H9 (cell line): Measurements from ENCODE around the gene RERE. TPM values are rescaled to one million over a fixed set of nuclear protein-coding genes. Genes with fewer than 3 reads are reported as not detected.

Experiments
- DNase-seq: peaks from one replicate; pipeline ENCODE4 v3.0.0-alpha.2; 2017
- H2AFZ ChIP-seq: one replicate; pipeline ENCODE4 v1.6.1; 2013; ENCODE audit warnings: mild to moderate bottlenecking, low read length, control low read depth, moderate library complexity
- H2AK5ac ChIP-seq: 2 replicates; pipeline ENCODE4 v1.6.1; 2013; ENCODE audit warnings: low read length, control low read depth, mixed read lengths; ENCODE audit not compliant: insufficient read length
- H2BK120ac ChIP-seq: one replicate; pipeline ENCODE4 v1.6.1; 2013; ENCODE audit warnings: low read depth, mild to moderate bottlenecking, low read length, control low read depth, inconsistent platforms; ENCODE audit not compliant: poor library complexity, severe bottlenecking
- H2BK12ac ChIP-seq: 2 replicates; pipeline ENCODE4 v1.6.1; 2013; ENCODE audit warnings: low read length, control low read depth, mixed read lengths, low read depth; ENCODE audit not compliant: insufficient read length
- H2BK15ac ChIP-seq: 2 replicates; pipeline ENCODE4 v1.6.1; 2013; ENCODE audit warnings: low read depth, low read length, control low read depth
- H2BK20ac ChIP-seq: one replicate; pipeline ENCODE4 v1.6.1; 2013; ENCODE audit warnings: low read depth, mild to moderate bottlenecking, low read length, control low read depth, inconsistent platforms; ENCODE audit not compliant: poor library complexity, severe bottlenecking
- H2BK5ac ChIP-seq: 2 replicates; pipeline ENCODE4 v1.6.1; 2013; ENCODE audit warnings: low read length, control low read depth, mixed read lengths; ENCODE audit not compliant: insufficient read length
- H3K14ac ChIP-seq: 2 replicates; pipeline ENCODE4 v1.6.1; 2013; ENCODE audit warnings: low read length, control low read depth; ENCODE audit not compliant: insufficient read depth
- H3K18ac ChIP-seq: 2 replicates; pipeline ENCODE4 v1.6.1; 2013; ENCODE audit warnings: low read depth, mild to moderate bottlenecking, mixed read lengths, low read length, control low read depth; ENCODE audit not compliant: insufficient read length
- H3K23ac ChIP-seq: 2 replicates; pipeline ENCODE4 v1.6.1; 2013; ENCODE audit warnings: low read length, control low read depth, mixed read lengths, low read depth; ENCODE audit not compliant: insufficient read length
- H3K23me2 ChIP-seq: 2 replicates; pipeline ENCODE4 v1.6.1; 2013; ENCODE audit warnings: low read depth, mild to moderate bottlenecking, mixed read lengths, low read length, control low read depth; ENCODE audit not compliant: insufficient read length, poor library complexity, severe bottlenecking
- H3K27ac ChIP-seq: 2 replicates; pipeline ENCODE4 v1.5.1; 2013; ENCODE audit warnings: low read length, control low read depth, mixed read lengths, low read depth; ENCODE audit not compliant: insufficient read length
- H3K27me3 ChIP-seq: 2 replicates; pipeline ENCODE4 v1.6.1; 2013; ENCODE audit warnings: low read length, control low read depth, inconsistent platforms; ENCODE audit not compliant: insufficient read depth
- H3K4ac ChIP-seq: 2 replicates; pipeline ENCODE4 v1.6.1; 2013; ENCODE audit warnings: low read depth, mild to moderate bottlenecking, control low read depth, inconsistent platforms, low read length, moderate library complexity
- H3K4me1 ChIP-seq: 2 replicates; pipeline ENCODE4 v1.6.1; 2013; ENCODE audit warnings: low read length, control low read depth, inconsistent platforms; ENCODE audit not compliant: insufficient read depth
- H3K4me2 ChIP-seq: 2 replicates; pipeline ENCODE4 v1.6.1; 2013; ENCODE audit warnings: low read length, control low read depth, mixed read lengths; ENCODE audit not compliant: insufficient read length, insufficient read depth
- H3K56ac ChIP-seq: 2 replicates; pipeline ENCODE4 v1.6.1; 2013; ENCODE audit warnings: low read depth, mild to moderate bottlenecking, mixed read lengths, low read length, control low read depth; ENCODE audit not compliant: insufficient read length
- H3K79me1 ChIP-seq: 2 replicates; pipeline ENCODE4 v1.6.1; 2013; ENCODE audit warnings: low read depth, mild to moderate bottlenecking, moderate library complexity, low read length, control low read depth, inconsistent platforms; ENCODE audit not compliant: insufficient read depth, poor library complexity, severe bottlenecking
- H3K79me2 ChIP-seq: 2 replicates; pipeline ENCODE4 v1.6.1; 2013; ENCODE audit warnings: low read length, control low read depth, inconsistent platforms; ENCODE audit not compliant: insufficient read depth
- H3K9ac ChIP-seq: 2 replicates; pipeline ENCODE4 v1.6.1; 2013; ENCODE audit warnings: low read length, control low read depth, mixed read lengths; ENCODE audit not compliant: insufficient read length; ENCODE audit errors: extremely low read depth
- H3K9me3 ChIP-seq: one replicate; pipeline ENCODE4 v1.6.1; 2013; ENCODE audit warnings: low read depth, low read length, inconsistent platforms; ENCODE audit not compliant: control insufficient read depth
- H3T11ph ChIP-seq: one replicate; pipeline ENCODE4 v1.6.1; 2013; ENCODE audit warnings: mild to moderate bottlenecking, low read length, control low read depth, inconsistent platforms
- H4K20me1 ChIP-seq: one replicate; pipeline ENCODE4 v1.6.1; 2013; ENCODE audit not compliant: control insufficient read depth, insufficient read length, insufficient read depth
- H4K5ac ChIP-seq: 2 replicates; pipeline ENCODE4 v1.6.1; 2013; ENCODE audit warnings: low read depth, mild to moderate bottlenecking, mixed read lengths, low read length, control low read depth; ENCODE audit not compliant: insufficient read length
- H4K8ac ChIP-seq: replicated peaks from 2 replicates; pipeline ENCODE4 v1.6.1; 2013; ENCODE audit warnings: low read length, control low read depth, mixed read lengths, low read depth; ENCODE audit not compliant: insufficient read length
- H4K91ac ChIP-seq: 2 replicates; pipeline ENCODE4 v1.6.1; 2013; ENCODE audit warnings: low read depth, mild to moderate bottlenecking, moderate library complexity, mixed read lengths, low read length, control low read depth; ENCODE audit not compliant: insufficient read length
- H3K27ac Mint-ChIP-seq, 3 experiments: 2 replicates in 2 of 3; 3 replicates in 1 of 3; pipeline ENCODE4 v1.8.0; 2020 to 2021; ENCODE audit warnings: mixed read lengths in 3 of 3, mild to moderate bottlenecking in 1 of 3, moderate library complexity in 1 of 3
- H3K27me3 Mint-ChIP-seq: 2 replicates; pipeline ENCODE4 v1.8.0; 2021; ENCODE audit warnings: low read depth, mild to moderate bottlenecking, moderate library complexity, mixed read lengths
- H3K36me3 Mint-ChIP-seq, 3 experiments: 2 replicates in 2 of 3; 3 replicates in 1 of 3; pipeline ENCODE4 v1.8.0; 2020 to 2021; ENCODE audit warnings: low read depth in 3 of 3, mixed read lengths in 3 of 3; ENCODE audit not compliant: insufficient read depth in 1 of 3
- H3K4me1 Mint-ChIP-seq, 2 experiments: 2 replicates each; pipeline ENCODE4 v1.8.0; 2020; ENCODE audit warnings: mixed read lengths in 2 of 2
- H3K4me3 Mint-ChIP-seq, 2 experiments: 2 replicates in 1 of 2; 3 replicates in 1 of 2; pipeline ENCODE4 v1.8.0; 2020 to 2021; ENCODE audit warnings: mild to moderate bottlenecking in 2 of 2, mixed read lengths in 2 of 2, moderate library complexity in 1 of 2
- H3K9me3 Mint-ChIP-seq, 2 experiments: 2 replicates in 1 of 2; 3 replicates in 1 of 2; pipeline ENCODE4 v1.8.0; 2020; ENCODE audit warnings: mild to moderate bottlenecking in 2 of 2, mixed read lengths in 2 of 2, moderate library complexity in 1 of 2
- CTCF ChIP-seq: fragments of 200-600 bp; sonication (generic); conservative IDR thresholded peaks from 3 replicates; pipeline ENCODE4 v1.8.0; 2021; ENCODE audit warnings: antibody characterized with exemption, mild to moderate bottlenecking
- WGBS: extraction: QIAGEN DNeasy Blood & Tissue Kit; methylation state at CpG from one replicate; pipeline ENCODE4 v1.1.7; 2013; ENCODE audit warnings: missing lambda C conversion rate, low lambda C conversion rate, mixed read lengths; ENCODE audit not compliant: insufficient read length; ENCODE audit errors: extremely low coverage; 5-methylcytosine and 5-hydroxymethylcytosine counted together
- total RNA-seq: library from RNA; stranded (reverse); gene quantifications from 2 replicates; pipeline ENCODE4 v1.2.1, GENCODE V29; 2021

RERE gene
- total RNA-seq, 1 experiment from 2014 or later: 103 TPM

GRCh38 chr1:8667869-8668594 is 149.4 kb downstream of the RERE start:
- Mint-ChIP-seq H3K27ac (peak overlapping the region in 1 of 3 experiments; percentile 15; a peak in 1 of 7 replicates), H3K36me3 (no peaks in the 10 kb centered on the region), H3K4me3 (no peak overlapping the region)

More at GRCh38 chr1:8667869-8668594, 149.4 kb downstream of the RERE start:
- Histone ChIP-seq H3K9ac (no peak overlapping the region), H2BK120ac (no peak overlapping the region), H2BK15ac (no peak overlapping the region), H2BK12ac (no peak overlapping the region), H4K5ac (no peak overlapping the region), H3K18ac (no peak overlapping the region), H3K4me1 (peaks cover 15% of the 10 kb centered on the region), H3K9me3 (no peaks in the 10 kb centered on the region), H3K79me2 (peaks cover 68% of the 10 kb centered on the region), H4K20me1 (no peaks in the 10 kb centered on the region), H2AFZ (no peak overlapping the region), H3K23ac (no peak overlapping the region), H3K79me1 (no peaks in the 10 kb centered on the region), H4K91ac (no peak overlapping the region), H3T11ph (no peak overlapping the region), H3K4ac (no peak overlapping the region), H3K56ac (no peak overlapping the region), H3K14ac (no peak overlapping the region), H3K4me2 (no peak overlapping the region), H4K8ac (no peak overlapping the region), H2BK5ac (no peak overlapping the region), H2AK5ac (no peak overlapping the region), H3K27me3 (no peaks in the 10 kb centered on the region), H3K23me2 (no peaks in the 10 kb centered on the region), H2BK20ac (no peak overlapping the region), H3K27ac (no peak overlapping the region)
- H3K4me1 Mint-ChIP-seq: peaks cover 32 to 44% of the 10 kb centered on the region in 2 experiments
- no peak for TF ChIP-seq CTCF
- no peaks in the 10 kb centered on the region for H3K9me3 Mint-ChIP-seq
- no peaks in the 10 kb centered on the region for H3K27me3 Mint-ChIP-seq
- no CpG with 5 or more reads among the region's 5 CpGs for WGBS
- DNase-seq: no peak
